Activated CD4-positive, alpha-beta T cell treated with anti-CD3 and anti-CD28 coated beads, Interleukin-2, amount 50 U/mL, for 48 hours (primary cell): ENCODE data around the gene CNTNAP5.

Source experiments
- DNase-seq, 2 experiments: peaks; one replicate each; pipeline ENCODE4 v3.0.0-alpha.2; 2020

CNTNAP5 gene

DNA sequence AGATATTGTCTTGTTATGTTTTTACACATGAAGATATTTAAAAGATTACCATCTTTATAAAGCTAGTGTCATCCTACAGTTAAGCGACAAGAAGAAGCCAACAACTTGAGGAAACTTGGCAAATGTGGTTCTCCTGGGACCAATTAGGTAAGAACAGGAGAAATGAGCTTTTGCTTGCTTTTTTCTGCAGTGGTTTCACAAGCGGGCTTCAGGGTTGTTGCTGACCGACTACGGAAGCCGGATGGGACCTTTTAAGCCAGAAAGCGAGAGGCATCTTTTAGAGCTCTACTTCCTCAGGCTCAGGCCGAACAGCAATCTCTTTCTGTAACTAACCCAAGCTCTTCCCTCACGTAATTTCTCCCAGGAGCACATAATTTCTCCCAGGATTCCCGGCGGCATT is 256.5 kb downstream of the CNTNAP5 start:
- no peak for DNase-seq

DNA sequence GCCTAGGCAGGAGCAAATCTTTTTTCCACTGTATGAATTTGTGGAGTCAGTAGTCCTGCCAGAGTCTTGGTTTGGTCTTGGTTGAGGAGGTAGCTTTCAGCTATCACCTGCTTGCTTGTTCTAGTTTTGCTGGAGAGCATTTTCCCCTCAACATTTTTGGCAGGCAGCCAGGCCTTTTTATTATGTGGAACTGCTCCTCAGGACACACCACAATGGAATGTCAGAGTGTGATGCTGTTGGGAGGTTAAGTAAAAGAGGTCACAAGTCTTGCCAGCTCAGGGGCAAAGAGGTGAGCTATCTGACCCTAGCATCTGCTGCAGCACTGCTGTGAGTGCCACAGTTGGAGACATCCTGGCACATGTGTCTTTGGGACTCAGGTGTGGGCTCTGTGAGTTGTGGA is 258.0 kb downstream of the CNTNAP5 start:
- DNase-seq = no peak

GRCh38 chr2:124286089-124286783 is 261.1 kb downstream of the CNTNAP5 start:
- no peak for DNase-seq

GRCh38 chr2:124289060-124289459 is 264.0 kb downstream of the CNTNAP5 start:
- DNase-seq = no peak

DNA sequence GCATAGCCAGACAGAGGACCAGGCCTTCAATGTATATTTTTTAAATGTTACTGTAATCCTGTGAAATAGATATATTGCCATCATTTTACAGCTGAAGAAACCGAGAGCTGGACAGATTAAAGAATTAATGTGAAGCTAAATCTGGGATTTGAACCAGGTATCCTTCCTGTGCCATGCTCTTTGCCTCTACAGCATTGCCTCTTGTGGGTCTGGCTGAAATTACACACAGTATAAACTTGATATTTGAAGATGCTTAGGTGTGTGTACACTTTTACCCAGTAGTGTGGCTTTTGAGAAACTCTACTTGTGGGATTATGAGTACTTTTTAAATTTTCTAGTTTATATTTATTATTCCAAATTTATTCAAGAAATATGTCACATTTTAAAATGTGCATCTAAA is 264.5 kb downstream of the CNTNAP5 start:
- DNase-seq = no peak

- DNase-seq = no peak
These were observed 271.4 kb downstream of the CNTNAP5 start for GRCh38 chr2:124296470-124296869.

- DNase-seq = no peak
These were observed 276.8 kb downstream of the CNTNAP5 start for GRCh38 chr2:124301915-124302314.

DNA sequence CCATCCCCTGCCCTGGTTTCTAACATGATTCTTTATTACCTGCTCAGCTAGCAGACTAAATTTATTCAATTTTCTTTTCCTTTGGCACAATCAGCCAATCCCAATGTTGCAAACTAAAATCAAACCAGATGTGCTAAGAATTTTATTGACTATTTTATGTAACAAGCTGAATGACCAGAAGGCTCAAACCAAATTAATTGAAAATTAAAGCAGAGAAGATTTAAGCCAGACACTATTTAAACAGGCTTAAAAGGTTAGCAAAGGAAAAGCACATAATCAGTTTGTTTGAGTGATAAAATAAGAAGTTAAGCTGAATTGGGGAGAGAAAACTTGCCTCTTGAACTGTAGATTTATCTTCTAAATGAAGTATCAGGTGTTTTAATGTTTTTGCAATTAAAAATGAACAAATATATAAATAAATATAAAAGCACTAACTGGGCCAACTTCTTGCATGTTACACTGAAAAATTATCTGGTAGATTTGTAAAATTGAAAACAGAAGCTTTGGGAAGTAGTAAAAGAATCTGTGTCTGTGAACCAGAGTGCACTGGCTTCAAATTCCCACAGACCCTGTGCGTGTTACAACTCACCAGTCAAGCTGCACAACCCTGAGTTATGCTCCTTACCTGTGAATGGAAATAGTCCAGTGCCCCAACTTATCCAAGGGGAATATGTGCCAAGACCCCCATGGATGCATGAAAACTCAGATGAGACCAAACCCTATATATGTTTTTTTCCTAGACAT is 283.4 kb downstream of the CNTNAP5 start:
- no peak for DNase-seq

- no peak for DNase-seq
These were observed 284.6 kb downstream of the CNTNAP5 start for GRCh38 chr2:124309563-124310138.

- DNase-seq = no peak
These were observed 285.6 kb downstream of the CNTNAP5 start for GRCh38 chr2:124310671-124311070.

DNA sequence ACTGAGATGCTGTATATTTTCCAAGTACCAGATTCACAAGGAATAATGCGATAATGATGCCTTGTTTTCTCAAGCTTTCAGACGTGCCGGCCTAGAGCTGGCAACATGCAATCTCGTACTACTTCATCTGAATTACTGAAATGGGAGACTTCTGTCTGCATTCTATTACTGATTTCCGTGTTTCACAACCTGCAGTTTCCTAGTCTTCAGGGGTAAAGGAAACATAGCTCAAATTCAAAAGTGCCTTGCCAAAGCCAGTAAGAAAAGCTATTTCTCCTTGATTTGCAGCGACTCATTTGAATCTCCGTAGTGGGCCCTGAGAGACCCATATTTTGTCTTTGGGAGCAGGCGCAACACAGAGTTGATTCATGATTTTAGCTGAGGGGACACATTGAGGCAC is 289.0 kb downstream of the CNTNAP5 start:
- DNase-seq = no peak

DNA sequence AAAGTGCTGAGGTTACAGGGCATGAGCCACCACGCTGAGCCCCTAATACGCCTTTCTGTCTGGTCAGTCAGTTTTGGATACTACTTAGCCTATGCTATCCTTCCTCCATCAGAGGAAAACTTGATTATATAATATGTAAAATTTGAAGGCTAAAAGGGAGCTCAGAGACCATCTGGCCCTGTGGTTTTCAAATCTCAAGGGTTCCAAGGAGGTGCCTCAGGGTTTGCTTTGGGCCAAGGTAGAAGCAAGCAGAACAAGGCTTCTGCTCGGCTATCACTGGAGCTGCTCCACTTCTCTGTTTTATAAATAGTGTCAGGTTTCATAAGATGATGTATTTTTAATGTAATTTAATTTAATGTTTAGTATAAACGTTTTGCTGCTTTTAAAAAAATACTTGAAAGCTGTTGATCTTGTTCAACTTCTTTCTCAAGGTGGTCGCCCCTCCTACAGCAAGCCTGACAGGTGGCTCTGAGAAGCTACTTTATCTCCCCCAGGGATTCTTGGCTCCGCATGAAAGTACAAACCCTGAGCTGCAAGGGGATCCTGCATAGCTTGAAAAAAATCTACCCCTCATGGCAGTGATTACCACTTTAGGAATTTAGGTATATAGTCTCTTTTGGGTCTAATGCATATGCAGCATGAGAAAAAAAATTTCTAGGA is 290.3 kb downstream of the CNTNAP5 start:
- no peak for DNase-seq

DNA sequence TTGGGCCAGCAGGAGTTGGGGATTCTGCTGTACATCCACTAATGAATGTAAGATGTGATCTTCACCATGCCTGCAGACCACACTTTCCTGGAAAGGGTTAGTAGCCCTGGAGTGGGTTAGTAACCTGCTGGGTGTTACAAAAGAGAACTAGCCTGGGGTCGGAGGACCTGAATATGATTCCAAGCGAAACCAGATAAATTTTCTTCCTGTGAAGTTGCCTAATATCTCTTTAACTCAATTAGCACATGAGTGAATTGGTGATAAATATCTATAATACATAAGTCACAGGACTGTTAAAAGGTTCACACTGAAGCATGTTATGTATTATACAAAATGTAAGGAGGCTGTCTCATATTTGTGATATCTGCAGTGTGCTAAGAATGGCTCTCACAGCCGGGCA is 291.0 kb downstream of the CNTNAP5 start:
- DNase-seq = no peak

DNA sequence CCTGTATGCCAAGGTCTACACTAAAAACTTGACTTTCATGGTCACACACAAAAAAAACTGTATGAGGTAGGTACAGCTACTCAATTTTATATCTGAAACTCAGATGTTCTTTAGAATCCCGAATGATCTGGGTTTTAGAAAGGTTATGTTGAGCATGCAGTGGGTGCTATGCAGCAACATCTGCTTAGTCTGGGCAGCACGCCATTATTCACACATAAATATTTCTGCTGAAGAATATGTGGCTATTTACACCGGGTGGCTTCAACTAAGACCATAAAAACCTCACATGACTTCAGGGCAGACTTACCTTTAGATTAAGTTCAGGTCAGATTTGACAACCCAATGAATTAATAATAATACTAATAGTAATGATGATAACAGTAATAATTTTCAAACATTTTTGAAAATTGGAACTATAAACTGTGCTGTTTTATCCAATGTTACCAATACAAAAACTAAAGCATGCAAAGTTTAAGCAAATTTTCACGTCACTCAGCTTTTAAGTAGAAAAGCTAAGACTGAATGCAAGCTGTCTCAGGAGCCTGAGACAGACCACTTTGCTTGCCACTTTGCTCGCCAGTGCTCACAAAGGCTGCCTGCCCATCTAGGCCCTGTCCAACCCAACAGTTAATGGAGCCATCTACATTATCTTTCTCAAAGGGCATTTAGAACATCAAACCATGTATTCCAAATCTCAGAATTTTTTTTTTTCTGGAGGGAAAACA is 292.0 kb downstream of the CNTNAP5 start:
- DNase-seq = no peak

GRCh38 chr2:124317628-124318027 is 292.5 kb downstream of the CNTNAP5 start:
- no peak for DNase-seq

DNA sequence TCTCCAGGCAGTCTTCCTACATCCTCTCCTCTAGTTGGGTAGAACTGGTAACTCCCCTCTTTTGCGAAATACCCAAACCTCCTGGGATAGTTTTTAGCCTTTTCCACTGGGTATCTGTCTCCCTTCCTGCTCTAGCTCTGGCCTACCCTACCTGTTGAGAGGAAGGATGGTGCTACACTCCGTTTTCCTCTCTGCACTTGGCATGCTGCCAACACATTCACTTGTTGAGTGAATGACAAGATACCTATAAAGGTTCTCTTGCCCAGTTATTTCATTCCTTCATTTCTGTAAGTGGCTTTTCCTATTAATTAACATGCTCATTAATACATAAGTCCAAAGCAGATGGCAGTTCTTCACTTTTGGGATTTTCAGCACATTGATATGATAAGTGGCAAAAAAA is 293.8 kb downstream of the CNTNAP5 start:
- no peak for DNase-seq

DNA sequence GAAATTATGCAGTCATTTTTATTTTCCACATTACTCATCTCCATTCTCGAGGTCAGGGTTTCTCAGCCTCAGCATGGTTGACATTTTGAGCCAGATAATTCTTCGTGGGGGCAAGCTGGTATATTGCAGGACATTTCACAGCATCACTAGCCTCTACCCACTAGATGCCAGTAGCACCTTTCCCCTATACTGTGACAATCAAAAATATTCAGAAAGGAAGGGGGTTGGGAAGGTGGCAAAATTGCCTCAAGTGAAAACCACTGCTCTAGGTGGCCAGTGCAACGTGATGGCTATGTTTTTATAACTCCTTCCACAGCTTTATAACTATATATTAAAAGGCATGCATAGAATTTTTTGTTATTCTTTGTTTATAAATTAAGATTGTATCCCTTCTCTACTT is 294.5 kb downstream of the CNTNAP5 start:
- DNase-seq = no peak

DNA sequence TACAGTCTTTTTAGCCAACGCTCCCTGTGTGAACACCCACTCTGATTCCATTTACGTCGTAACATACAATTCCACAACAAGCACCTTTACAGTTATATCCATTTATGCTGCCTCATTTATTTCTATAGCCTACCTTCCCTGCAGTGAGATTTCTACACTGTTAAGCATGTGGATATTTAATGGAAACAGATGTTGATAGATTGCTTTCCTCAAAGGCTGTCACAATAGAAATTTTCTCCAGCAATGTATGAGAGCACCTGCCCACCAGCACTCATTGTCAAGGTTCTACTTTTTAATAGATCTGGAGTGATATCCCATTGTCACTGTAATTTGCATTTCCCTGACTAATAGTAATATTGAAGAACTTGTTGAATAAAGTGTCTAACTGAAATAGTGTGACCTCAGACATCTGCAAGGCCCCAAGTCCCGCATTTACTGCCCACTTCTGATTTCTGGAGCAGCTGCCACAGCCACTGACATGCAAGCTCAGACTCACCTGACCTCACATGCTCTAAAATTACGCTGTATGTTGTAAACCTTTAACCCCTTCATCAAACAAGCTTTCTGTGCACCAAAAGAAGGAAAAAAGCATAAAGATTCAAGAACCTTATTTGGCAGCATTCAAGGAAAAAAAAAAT is 295.1 kb downstream of the CNTNAP5 start:
- DNase-seq = no peak

DNA sequence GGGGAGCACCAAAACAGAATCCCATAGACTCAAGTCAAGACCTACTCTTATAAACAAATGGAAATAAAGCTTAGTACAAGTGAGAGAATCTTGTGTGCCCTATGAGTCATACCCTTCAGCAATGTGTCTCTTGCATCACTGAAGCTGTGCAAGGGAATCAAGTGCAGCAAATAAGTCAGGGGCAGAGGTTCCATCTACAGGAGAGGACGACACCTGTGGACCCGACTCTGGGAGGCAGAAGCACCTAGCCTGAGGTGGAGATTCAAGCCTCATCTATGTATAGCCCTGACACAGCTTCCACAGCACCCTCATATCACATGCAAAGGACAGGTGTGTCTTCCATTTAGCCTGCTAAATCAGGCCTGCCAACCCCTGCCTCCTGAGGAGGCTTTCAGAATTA is 298.2 kb downstream of the CNTNAP5 start:
- DNase-seq = no peak

- no peak for DNase-seq
These were observed 300.8 kb downstream of the CNTNAP5 start for GRCh38 chr2:124325667-124326440.

DNA sequence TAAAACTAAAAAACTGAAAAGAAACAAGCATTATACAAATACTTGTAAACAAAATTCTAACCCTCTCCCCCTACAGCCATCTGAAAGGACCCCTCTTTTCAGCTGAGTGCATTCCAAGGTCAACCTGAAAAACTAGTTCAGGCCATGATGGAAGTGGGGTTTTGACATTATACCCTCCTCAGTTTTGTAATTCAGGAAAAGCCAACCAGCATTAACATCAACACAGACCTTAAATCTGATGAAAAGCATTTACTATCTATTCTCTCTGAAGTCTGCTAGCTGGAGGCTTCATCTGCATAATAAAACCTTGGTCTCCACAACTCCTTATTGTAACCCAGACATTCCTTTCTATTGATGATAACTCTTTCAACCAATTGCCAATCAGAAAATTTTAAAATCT is 302.2 kb downstream of the CNTNAP5 start:
- DNase-seq = no peak

GRCh38 chr2:124328397-124328796 is 303.3 kb downstream of the CNTNAP5 start:
- no peak for DNase-seq
